B cell (primary cell): Measurements from ENCODE around the gene SHQ1. TPM values are rescaled to one million over a fixed set of nuclear protein-coding genes. Genes with fewer than 3 reads are reported as not detected.
"Not testable (repeated sequence)": the region's sequence is repeated elsewhere in the genome, so short reads cannot be mapped to it uniquely, and the experiment has no call there.

Experiments used
- ATAC-seq: fragments of 200-7000 bp; cut with Tn5 transposase; one replicate; pipeline ENCODE4 v1.10.0; 2021; ENCODE audit warnings: low read depth, mild to moderate bottlenecking, moderate number of reproducible peaks, moderate library complexity
- CTCF ChIA-PET: fragments of 350-600 bp; sonication (Branson Sonifier 250); formaldehyde crosslinking; loops from one replicate; lab custom pipeline; 2021; ENCODE audit warnings: antibody characterized with exemption, inconsistent platforms; lab: Charles Lee
- POLR2A ChIA-PET: fragments of 350-600 bp; sonication (Branson Sonifier 250); formaldehyde crosslinking; loops from one replicate; lab custom pipeline; 2021; ENCODE audit warnings: antibody characterized with exemption; lab: Charles Lee
- DNase-seq: peaks from one replicate; pipeline ENCODE4 v3.0.0; 2013
- H2AFZ ChIP-seq: 2 replicates; pipeline ENCODE4 v1.6.1; 2012; ENCODE audit warnings: mild to moderate bottlenecking, low read depth, low read length; ENCODE audit not compliant: insufficient read depth, poor library complexity, severe bottlenecking
- H3K27ac ChIP-seq, 2 donors: 1 replicate in 1 of 2; 2 replicates in 1 of 2; pipeline ENCODE4 v1.5.1; 2012 to 2013; ENCODE audit warnings: low read length in 2 of 2, mild to moderate bottlenecking in 2 of 2, moderate library complexity in 1 of 2
- H3K27me3 ChIP-seq, 4 experiments: fragments of 200-600 bp in 1 of 4; sonication (generic) in 1 of 4; replicated peaks in 1 of 4; 1 replicate in 2 of 4; 2 replicates in 2 of 4; pipeline versions ENCODE4 v1.6.1 to v1.7.0; 2013 to 2016; ENCODE audit warnings: low read length in 3 of 4, mild to moderate bottlenecking in 2 of 4, mixed read lengths in 1 of 4, moderate library complexity in 1 of 4; ENCODE audit not compliant: insufficient read depth in 4 of 4, control insufficient read depth in 3 of 4; ENCODE audit errors: control extremely low read depth in 1 of 4
- H3K36me3 ChIP-seq, 2 experiments: replicated peaks in 1 of 2; 1 replicate in 1 of 2; 2 replicates in 1 of 2; pipeline versions ENCODE4 v1.6.1 to v1.7.1; 2013; ENCODE audit warnings: low read length in 1 of 2; ENCODE audit not compliant: insufficient read depth in 2 of 2, control insufficient read depth in 1 of 2; ENCODE audit errors: control extremely low read depth in 1 of 2, extremely low read depth in 1 of 2
- H3K4me1 ChIP-seq, 2 donors: fragments of 200-600 bp in 1 of 2; sonication (generic) in 1 of 2; 1 replicate in 1 of 2; 2 replicates in 1 of 2; pipeline versions ENCODE4 v1.5.1 to v1.6.1; 2013 to 2017; ENCODE audit warnings: low read length in 2 of 2; ENCODE audit not compliant: control insufficient read depth in 2 of 2, insufficient read depth in 2 of 2
- H3K4me2 ChIP-seq: replicated peaks from 2 replicates; pipeline ENCODE3; 2012; ENCODE audit warnings: mild to moderate bottlenecking, low read depth, low read length; ENCODE audit not compliant: poor library complexity, severe bottlenecking
- H3K4me3 ChIP-seq, 5 experiments: fragments of 200-600 bp in 1 of 5; sonication (generic) in 1 of 5; 1 replicate in 3 of 5; 2 replicates in 2 of 5; pipeline versions ENCODE4 v1.5.1 to v1.7.0; 2011 to 2016; ENCODE audit warnings: low read length in 4 of 5, mild to moderate bottlenecking in 4 of 5, low read depth in 2 of 5, control low read depth in 1 of 5, moderate library complexity in 1 of 5; ENCODE audit not compliant: insufficient read depth in 1 of 5; ENCODE audit errors: control extremely low read depth in 1 of 5, extremely low read depth in 1 of 5
- H3K79me2 ChIP-seq: fragments of 200-600 bp; sonication (generic); one replicate; pipeline ENCODE4 v1.6.0; 2016; ENCODE audit warnings: low read length; ENCODE audit not compliant: control insufficient read depth, insufficient read depth
- H3K9ac ChIP-seq: fragments of 200-600 bp; sonication (generic); 2 replicates; pipeline ENCODE4 v1.6.1; 2017; ENCODE audit warnings: mild to moderate bottlenecking, low read length, moderate library complexity
- H3K9me3 ChIP-seq, 3 donors: one replicate each; pipeline versions ENCODE4 v1.6.1 to v1.7.1; 2013; ENCODE audit warnings: low read length in 2 of 3; ENCODE audit not compliant: control insufficient read depth in 2 of 3, insufficient read depth in 1 of 3; ENCODE audit errors: control extremely low read depth in 1 of 3
- H4K20me1 ChIP-seq: 2 replicates; pipeline ENCODE4 v1.6.0; 2012; ENCODE audit warnings: mild to moderate bottlenecking, low read length; ENCODE audit not compliant: insufficient read depth, control insufficient read depth, poor library complexity, severe bottlenecking
- H3K27ac Mint-ChIP-seq: one replicate; pipeline ENCODE4 v1.8.0; 2021; ENCODE audit warnings: mixed read lengths
- H3K27me3 Mint-ChIP-seq: one replicate; pipeline ENCODE4 v1.8.0; 2021; ENCODE audit warnings: mixed read lengths
- H3K4me1 Mint-ChIP-seq: one replicate; pipeline ENCODE4 v1.8.0; 2021; ENCODE audit warnings: mixed read lengths
- H3K4me3 Mint-ChIP-seq: one replicate; pipeline ENCODE4 v1.8.0; 2021; ENCODE audit warnings: mixed read lengths
- H3K9me3 Mint-ChIP-seq: one replicate; pipeline ENCODE4 v1.8.0; 2022; ENCODE audit warnings: mixed read lengths; ENCODE audit not compliant: insufficient read depth
- EZH2 ChIP-seq: IDR thresholded peaks from 2 replicates; pipeline ENCODE4 v1.6.1; 2012; ENCODE audit warnings: borderline replicate concordance, low read depth, mild to moderate bottlenecking, moderate library complexity, low read length; ENCODE audit not compliant: insufficient read depth, poor library complexity, severe bottlenecking
- WGBS: methylation state at CpG from one replicate; pipeline ENCODE4 v1.1.5; 2013; ENCODE audit warnings: missing lambda C conversion rate; ENCODE audit not compliant: insufficient coverage; 5-methylcytosine and 5-hydroxymethylcytosine counted together
- intact Hi-C: fragments of 100-400 bp; cut with micrococcal nuclease; formaldehyde crosslinking; loops from one replicate; pipeline ENCODE4 v1.10.0; 2022
- polyA plus RNA-seq: library from polyadenylated mRNA; depleted of rRNA; stranded (reverse); fragments of >200 nt; gene quantifications from 2 replicates; pipeline ENCODE4 v1.2.3, GENCODE V29; 2012
- total RNA-seq, 2 donors: library from RNA; stranded (reverse); fragments of 120-200 nt in 1 of 2; gene quantifications; 1 replicate in 1 of 2; 2 replicates in 1 of 2; pipeline versions ENCODE4 v1.2.3 to v1.2.4, GENCODE V29; 2013 to 2022
- TF ChIP-seq, protein P1 (sequence below): fragments of 200-600 bp; IDR thresholded peaks from one replicate; pipeline ENCODE4 v1.8.0; 2022; ENCODE audit warnings: antibody characterized with exemption, mild to moderate bottlenecking

Gene SHQ1
- total and polyA plus RNA-seq, 2 donors (not counting 1 experiment from before 2014, with no cell fraction given): 3.6 to 32.0 TPM

DNA sequence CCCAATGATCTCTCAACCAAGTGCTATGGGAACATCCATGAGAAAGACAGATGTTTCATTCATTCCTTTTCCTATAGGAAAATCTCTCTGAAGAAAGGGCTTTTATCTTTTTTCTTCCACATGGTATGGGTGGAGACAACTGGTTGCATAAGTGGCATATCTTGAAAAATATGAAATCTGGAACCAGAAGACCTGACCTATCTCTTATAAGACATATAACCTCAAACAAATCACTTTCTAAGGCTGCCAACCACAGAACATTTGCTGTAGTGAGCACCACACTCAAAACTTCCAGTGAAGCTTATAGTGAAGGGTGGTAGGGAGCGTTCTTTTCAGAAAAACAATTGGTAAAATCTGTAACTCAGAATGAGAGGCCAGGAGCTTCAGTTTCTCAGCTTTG lies 58.5 kb downstream of the SHQ1 start:
- peaks cover 0 to 5% (median 0%) of the 10 kb centered on the region in 3 donors for H3K9me3 ChIP-seq
- Mint-ChIP-seq H3K27me3 (no peaks in the 10 kb centered on the region), H3K4me1 (peaks cover 8% of the 10 kb centered on the region), H3K27ac (no peak overlapping the region), H3K4me3 (no peak overlapping the region), H3K9me3 (no peaks in the 10 kb centered on the region)
- H2AFZ ChIP-seq: no peak overlapping the region
- no peak overlapping the region for H3K4me3 ChIP-seq
- intact Hi-C loops: no loop called here
- H3K36me3 ChIP-seq: peaks cover 2 to 5% of the 10 kb centered on the region in 2 experiments
- no CpG with 5 or more reads among the region's 1 CpG for WGBS
- ATAC-seq (no peak), DNase-seq (no peak)
- no peaks in the 10 kb centered on the region for H3K27me3 ChIP-seq
- ChIA-PET POLR2A (no interaction called here), CTCF (interaction anchor here (1.0 kb wide), 1 partner anchor 9 kb away, joined by 4 read pairs; no protein-coding TSS in a partner anchor)
- H3K9ac ChIP-seq: no peak overlapping the region
- H3K4me1 ChIP-seq: peaks cover 0 to 8% of the 10 kb centered on the region in 2 donors
- H3K27ac ChIP-seq: no peak overlapping the region
- no peak for TF ChIP-seq EZH2
- TF ChIP-seq, protein P1, sequence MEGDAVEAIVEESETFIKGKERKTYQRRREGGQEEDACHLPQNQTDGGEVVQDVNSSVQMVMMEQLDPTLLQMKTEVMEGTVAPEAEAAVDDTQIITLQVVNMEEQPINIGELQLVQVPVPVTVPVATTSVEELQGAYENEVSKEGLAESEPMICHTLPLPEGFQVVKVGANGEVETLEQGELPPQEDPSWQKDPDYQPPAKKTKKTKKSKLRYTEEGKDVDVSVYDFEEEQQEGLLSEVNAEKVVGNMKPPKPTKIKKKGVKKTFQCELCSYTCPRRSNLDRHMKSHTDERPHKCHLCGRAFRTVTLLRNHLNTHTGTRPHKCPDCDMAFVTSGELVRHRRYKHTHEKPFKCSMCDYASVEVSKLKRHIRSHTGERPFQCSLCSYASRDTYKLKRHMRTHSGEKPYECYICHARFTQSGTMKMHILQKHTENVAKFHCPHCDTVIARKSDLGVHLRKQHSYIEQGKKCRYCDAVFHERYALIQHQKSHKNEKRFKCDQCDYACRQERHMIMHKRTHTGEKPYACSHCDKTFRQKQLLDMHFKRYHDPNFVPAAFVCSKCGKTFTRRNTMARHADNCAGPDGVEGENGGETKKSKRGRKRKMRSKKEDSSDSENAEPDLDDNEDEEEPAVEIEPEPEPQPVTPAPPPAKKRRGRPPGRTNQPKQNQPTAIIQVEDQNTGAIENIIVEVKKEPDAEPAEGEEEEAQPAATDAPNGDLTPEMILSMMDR: no peak
- H3K4me2 ChIP-seq: no peak overlapping the region
- no peaks in the 10 kb centered on the region for H4K20me1 ChIP-seq
- H3K79me2 ChIP-seq: no peaks in the 10 kb centered on the region

DNA sequence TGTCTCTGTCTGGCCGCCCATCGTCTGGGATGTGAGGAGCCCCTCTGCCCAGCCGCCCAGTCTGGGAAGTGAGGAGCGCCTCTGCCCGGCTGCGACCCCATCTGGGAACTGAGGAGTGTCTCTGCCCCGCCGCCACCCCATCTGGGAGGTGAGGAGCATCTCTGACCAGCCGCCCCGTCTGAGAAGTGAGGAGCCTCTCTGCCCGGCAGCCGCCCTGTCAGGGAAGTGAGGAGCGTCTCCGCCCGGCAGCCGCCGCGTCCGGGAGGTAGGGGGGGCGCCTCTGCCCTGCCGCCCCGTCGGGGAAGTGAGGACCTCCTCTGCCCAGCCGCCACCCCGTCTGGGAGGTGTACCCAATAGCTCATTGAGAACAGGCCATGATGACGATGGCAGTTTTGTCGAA lies 60.0 kb downstream of the SHQ1 start:
- H3K27ac Mint-ChIP-seq, H3K9ac ChIP-seq, H3K79me2 ChIP-seq, CTCF ChIA-PET, H3K4me3 ChIP-seq, H3K36me3 ChIP-seq, H4K20me1 ChIP-seq, H3K4me1 Mint-ChIP-seq, DNase-seq, intact Hi-C loops, H2AFZ ChIP-seq, H3K4me1 ChIP-seq, H3K4me3 Mint-ChIP-seq, POLR2A ChIA-PET, H3K9me3 Mint-ChIP-seq, H3K27ac ChIP-seq, H3K4me2 ChIP-seq, H3K27me3 ChIP-seq, ATAC-seq, H3K9me3 ChIP-seq, H3K27me3 Mint-ChIP-seq: not testable (repeated sequence)
- WGBS: 97% methylated on average over 22 of the region's 27 CpGs
